GM19099 (cell line): Measurements from ENCODE around the gene CHST3.

ENCODE experiments used
- POLR2A ChIP-seq: IDR thresholded peaks from 3 replicates; pipeline ENCODE4 v1.6.1; 2011; ENCODE audit warnings: low read depth; ENCODE audit not compliant: insufficient read length; ENCODE audit errors: extremely low read depth

The CHST3 gene

GRCh38 chr10:71975871-71976725 is 11.9 kb downstream of the CHST3 start:
- TF ChIP-seq POLR2A = no peak

- no peak for TF ChIP-seq POLR2A
These were observed 14.3 kb downstream of the CHST3 start for GRCh38 chr10:71978476-71978875.

GRCh38 chr10:71978988-71979691 is 14.9 kb downstream of the CHST3 start:
- TF ChIP-seq POLR2A = no peak

- TF ChIP-seq POLR2A = no peak
These were observed 15.5 kb downstream of the CHST3 start for GRCh38 chr10:71979692-71980062.

GRCh38 chr10:71980181-71981014 is 16.2 kb downstream of the CHST3 start:
- no peak for TF ChIP-seq POLR2A

- TF ChIP-seq POLR2A = no peak
These were observed 17.1 kb downstream of the CHST3 start for GRCh38 chr10:71981015-71981875.

- TF ChIP-seq POLR2A = no peak
These were observed 17.7 kb downstream of the CHST3 start for GRCh38 chr10:71981876-71982230.

GRCh38 chr10:71982269-71983178 is 18.3 kb downstream of the CHST3 start:
- no peak for TF ChIP-seq POLR2A

GRCh38 chr10:71984126-71984808 is 20.1 kb downstream of the CHST3 start:
- no peak for TF ChIP-seq POLR2A

GRCh38 chr10:71984809-71985388 is 20.7 kb downstream of the CHST3 start:
- TF ChIP-seq POLR2A = no peak

- TF ChIP-seq POLR2A = no peak
These were observed 21.5 kb downstream of the CHST3 start for GRCh38 chr10:71985542-71986250.

GRCh38 chr10:71989661-71990454 is 25.7 kb downstream of the CHST3 start:
- TF ChIP-seq POLR2A = no peak
